ENCODE data around the gene POPDC3.

DNA sequence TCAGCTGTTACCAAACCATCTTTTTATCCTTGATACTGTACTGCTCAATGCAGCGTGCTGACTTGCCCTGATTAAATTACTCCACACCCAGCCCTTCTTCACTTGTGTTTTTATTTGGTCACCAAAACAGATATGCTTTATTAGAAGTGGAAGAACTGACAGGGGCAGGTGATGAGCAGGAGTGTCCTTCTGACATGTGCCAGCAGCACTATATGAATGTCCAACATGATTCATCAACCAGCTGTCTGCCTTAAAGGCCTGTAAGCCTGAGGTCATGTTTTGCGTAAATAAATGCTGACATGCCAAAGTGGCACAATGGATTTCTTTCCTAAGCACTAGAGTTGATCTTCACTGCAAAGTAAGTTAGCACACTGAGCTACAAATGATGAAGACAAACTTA is 15.4 kb downstream of the POPDC3 start:
- TF ChIP-seq, protein P1, sequence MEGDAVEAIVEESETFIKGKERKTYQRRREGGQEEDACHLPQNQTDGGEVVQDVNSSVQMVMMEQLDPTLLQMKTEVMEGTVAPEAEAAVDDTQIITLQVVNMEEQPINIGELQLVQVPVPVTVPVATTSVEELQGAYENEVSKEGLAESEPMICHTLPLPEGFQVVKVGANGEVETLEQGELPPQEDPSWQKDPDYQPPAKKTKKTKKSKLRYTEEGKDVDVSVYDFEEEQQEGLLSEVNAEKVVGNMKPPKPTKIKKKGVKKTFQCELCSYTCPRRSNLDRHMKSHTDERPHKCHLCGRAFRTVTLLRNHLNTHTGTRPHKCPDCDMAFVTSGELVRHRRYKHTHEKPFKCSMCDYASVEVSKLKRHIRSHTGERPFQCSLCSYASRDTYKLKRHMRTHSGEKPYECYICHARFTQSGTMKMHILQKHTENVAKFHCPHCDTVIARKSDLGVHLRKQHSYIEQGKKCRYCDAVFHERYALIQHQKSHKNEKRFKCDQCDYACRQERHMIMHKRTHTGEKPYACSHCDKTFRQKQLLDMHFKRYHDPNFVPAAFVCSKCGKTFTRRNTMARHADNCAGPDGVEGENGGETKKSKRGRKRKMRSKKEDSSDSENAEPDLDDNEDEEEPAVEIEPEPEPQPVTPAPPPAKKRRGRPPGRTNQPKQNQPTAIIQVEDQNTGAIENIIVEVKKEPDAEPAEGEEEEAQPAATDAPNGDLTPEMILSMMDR (IDR thresholded peaks at IDR 0.05), result no peak
- TF ChIP-seq POLR2A (IDR thresholded peaks at IDR 0.05) (no peak), POLR2AphosphoS5 (IDR thresholded peaks at IDR 0.05) (no peak)
